Bronchial epithelial cell (primary cell): Measurements from ENCODE around the gene C1orf53. TPM values are rescaled to one million over a fixed set of nuclear protein-coding genes. Genes with fewer than 3 reads are reported as not detected.
A peak's percentile ranks its signal among the peaks of the same experiment; 100 is the strongest.

ENCODE experiments used
- DNase-seq: peaks from one replicate; pipeline ENCODE4 v3.0.0-alpha.2; 2010; ENCODE audit warnings: low read depth
- FAIRE-seq: peaks from 2 replicates; lab custom pipeline; 2011; peaks lifted over from hg19 to GRCh38; lab: Jason Lieb, UNC
- H3K27me3 ChIP-seq: 2 replicates; pipeline ENCODE4 v1.5.1; 2011; ENCODE audit warnings: low read length; ENCODE audit not compliant: control insufficient read depth, insufficient read depth
- H3K36me3 ChIP-seq: 2 replicates; pipeline ENCODE4 v1.5.1; 2011; ENCODE audit warnings: low read length; ENCODE audit not compliant: control insufficient read depth, insufficient read depth
- H3K4me3 ChIP-seq: 2 replicates; pipeline ENCODE4 v1.5.1; 2011; ENCODE audit warnings: mild to moderate bottlenecking, low read depth, low read length, control low read depth
- total RNA-seq: library from RNA; depleted of rRNA; stranded (reverse); fragments of >200 nt; gene quantifications from 2 replicates; pipeline ENCODE4 v1.2.1, GENCODE V29; 2014
- TF ChIP-seq, protein P1 (sequence below): IDR thresholded peaks from 2 replicates; pipeline ENCODE4 v1.5.1; 2011; ENCODE audit warnings: mild to moderate bottlenecking, moderate library complexity, low read length, control low read depth, inconsistent platforms; ENCODE audit not compliant: insufficient read depth, severe bottlenecking

C1orf53 gene
- total RNA-seq, 1 donor from 2014 or later = 0.79 TPM

DNA sequence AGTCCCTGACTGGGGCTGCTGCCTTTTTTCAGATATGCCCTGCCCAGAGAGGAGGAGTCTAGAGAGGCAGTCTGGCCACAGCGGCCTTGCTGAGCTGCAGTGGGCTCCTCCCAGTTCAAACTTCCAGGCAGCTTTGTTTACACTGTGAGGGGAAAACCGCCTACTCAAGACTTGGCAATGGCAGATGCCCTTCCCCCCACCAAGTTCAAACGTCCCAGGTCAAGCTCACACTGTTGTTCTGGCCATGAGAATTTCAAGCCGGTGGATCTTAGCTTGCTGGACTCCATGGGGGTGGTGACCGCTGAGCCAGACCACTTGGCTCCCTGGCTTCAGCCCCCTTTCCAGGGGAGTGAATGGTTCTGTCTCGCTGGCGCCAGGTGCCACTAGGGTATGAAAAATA is 18.3 kb upstream of the C1orf53 start:
- DNase-seq = no peak
- Histone ChIP-seq H3K27me3 (no peaks in the 10 kb centered on the region), H3K4me3 (no peak overlapping the region), H3K36me3 (no peaks in the 10 kb centered on the region)
- no peak for FAIRE-seq
- TF ChIP-seq, protein P1, sequence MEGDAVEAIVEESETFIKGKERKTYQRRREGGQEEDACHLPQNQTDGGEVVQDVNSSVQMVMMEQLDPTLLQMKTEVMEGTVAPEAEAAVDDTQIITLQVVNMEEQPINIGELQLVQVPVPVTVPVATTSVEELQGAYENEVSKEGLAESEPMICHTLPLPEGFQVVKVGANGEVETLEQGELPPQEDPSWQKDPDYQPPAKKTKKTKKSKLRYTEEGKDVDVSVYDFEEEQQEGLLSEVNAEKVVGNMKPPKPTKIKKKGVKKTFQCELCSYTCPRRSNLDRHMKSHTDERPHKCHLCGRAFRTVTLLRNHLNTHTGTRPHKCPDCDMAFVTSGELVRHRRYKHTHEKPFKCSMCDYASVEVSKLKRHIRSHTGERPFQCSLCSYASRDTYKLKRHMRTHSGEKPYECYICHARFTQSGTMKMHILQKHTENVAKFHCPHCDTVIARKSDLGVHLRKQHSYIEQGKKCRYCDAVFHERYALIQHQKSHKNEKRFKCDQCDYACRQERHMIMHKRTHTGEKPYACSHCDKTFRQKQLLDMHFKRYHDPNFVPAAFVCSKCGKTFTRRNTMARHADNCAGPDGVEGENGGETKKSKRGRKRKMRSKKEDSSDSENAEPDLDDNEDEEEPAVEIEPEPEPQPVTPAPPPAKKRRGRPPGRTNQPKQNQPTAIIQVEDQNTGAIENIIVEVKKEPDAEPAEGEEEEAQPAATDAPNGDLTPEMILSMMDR = no peak

DNA sequence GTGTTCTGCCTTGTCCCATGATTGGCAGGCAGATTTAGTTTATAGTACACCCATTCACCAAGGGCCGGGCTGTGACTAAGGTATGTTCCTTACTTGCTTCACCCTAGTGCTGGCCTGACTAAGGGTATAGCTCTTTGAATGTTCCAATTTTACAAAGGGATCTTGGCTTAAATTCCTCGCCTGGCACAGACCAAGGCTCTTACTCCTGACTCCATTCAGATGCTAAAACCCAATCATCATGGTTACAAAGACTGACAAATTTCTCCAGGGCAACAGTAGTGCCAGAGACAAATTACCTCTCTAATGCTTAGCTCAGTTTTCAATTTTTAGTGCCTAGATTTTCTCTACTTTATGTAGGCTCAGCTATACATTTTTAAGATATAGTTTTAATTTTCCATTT is 11.5 kb upstream of the C1orf53 start:
- no peak overlapping the region for H3K4me3 ChIP-seq
- FAIRE-seq (no peak), DNase-seq (no peak)
- no peaks in the 10 kb centered on the region for H3K27me3 ChIP-seq
- TF ChIP-seq, protein P1 = no peak
- H3K36me3 ChIP-seq = no peaks in the 10 kb centered on the region

DNA sequence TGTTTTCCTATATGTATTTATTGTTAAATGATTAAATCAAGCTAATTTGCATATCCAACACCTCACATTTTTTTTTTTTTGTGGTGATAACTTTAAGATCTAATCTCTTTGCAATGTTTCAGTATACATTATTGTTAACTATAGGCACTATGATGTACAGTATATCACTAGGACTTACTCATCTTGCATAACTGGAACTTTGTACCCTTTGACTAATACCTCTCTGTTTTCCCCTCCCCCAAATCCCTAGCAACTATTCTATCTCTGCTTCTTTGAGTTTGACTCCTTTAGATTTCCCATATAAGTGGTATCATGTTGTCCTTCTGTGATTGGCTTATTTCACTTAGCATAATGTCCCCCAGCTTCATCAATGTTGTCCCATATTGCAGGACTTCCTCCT is 9.7 kb upstream of the C1orf53 start:
- TF ChIP-seq, protein P1 = no peak
- no peaks in the 10 kb centered on the region for H3K36me3 ChIP-seq
- no peak overlapping the region for H3K4me3 ChIP-seq
- FAIRE-seq (no peak), DNase-seq (no peak)
- H3K27me3 ChIP-seq = no peaks in the 10 kb centered on the region

DNA sequence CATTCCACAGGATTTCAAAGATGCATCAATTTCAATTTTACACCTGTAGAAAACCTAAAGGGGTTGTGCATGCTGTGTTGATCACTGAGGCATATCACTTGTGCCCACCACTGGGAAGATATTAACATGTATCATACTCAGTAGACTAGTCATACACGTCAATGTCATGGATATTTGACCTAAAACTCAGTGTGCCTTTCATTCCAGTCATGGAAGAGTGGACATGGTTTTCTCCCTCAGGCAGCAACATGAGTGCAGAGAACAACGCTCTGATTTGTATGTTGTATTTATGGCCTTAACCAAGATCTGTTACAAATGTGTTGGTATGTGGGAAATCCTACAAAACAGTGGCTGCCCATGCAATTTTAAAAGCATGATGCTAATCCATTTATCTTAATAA is 6.1 kb upstream of the C1orf53 start:
- DNase-seq (no peak), FAIRE-seq (no peak)
- TF ChIP-seq, protein P1 = no peak
- H3K36me3 ChIP-seq = no peaks in the 10 kb centered on the region
- H3K27me3 ChIP-seq = no peaks in the 10 kb centered on the region
- no peak overlapping the region for H3K4me3 ChIP-seq

DNA sequence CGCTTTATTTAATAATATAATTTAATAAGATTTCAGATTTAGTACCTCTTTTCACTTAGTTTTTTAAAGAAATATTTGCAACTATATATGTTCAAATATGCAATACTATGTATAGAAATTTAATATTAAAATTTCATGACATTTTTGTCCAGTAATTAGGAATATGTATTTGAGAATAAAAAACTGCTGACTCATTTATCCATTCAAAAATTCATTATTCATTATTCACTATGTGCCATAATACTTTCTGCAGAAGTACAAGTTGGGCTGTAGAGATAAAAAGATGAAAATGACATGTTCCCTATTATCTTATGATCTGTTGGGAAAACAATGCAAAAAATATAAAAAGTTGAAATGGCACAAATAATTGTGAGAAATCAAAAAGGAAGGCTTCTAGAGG is 3.4 kb upstream of the C1orf53 start:
- no peaks in the 10 kb centered on the region for H3K36me3 ChIP-seq
- DNase-seq (no peak), FAIRE-seq (no peak)
- H3K4me3 ChIP-seq = no peak overlapping the region
- no peaks in the 10 kb centered on the region for H3K27me3 ChIP-seq
- TF ChIP-seq, protein P1 = no peak

DNA sequence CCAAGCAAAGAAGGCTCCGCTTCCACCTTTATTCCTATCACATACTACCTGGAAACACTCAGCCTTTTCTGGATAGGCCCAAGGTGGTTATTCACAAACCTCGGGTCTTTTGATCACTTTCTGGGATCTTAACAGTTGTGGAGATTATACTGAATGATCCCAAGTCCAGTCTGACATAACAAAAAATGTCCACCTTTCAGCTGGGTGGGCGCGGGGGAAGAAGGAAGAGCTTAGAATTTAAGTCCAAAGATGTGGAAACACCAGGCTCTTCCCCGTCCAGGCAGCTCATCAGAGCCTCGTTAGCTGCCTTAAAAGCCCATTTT is 338 bp upstream of the C1orf53 start:
- H3K4me3 ChIP-seq = peak overlapping the region; percentile 60
- no peaks in the 10 kb centered on the region for H3K27me3 ChIP-seq
- FAIRE-seq (no peak), DNase-seq (peak; percentile 12)
- H3K36me3 ChIP-seq = no peaks in the 10 kb centered on the region
- TF ChIP-seq, protein P1 = no peak
